SH-SY5Y (cell line): ENCODE results near the gene EFCAB8.

Experiments
- GATA2 ChIP-seq: IDR thresholded peaks from 2 replicates; pipeline ENCODE4 v1.6.1; 2011; ENCODE audit warnings: mild to moderate bottlenecking, low read depth, low read length
- GATA3 ChIP-seq: IDR thresholded peaks from 2 replicates; pipeline ENCODE4 v1.6.1; 2011; ENCODE audit warnings: low read depth, mild to moderate bottlenecking, low read length, moderate library complexity

DNA sequence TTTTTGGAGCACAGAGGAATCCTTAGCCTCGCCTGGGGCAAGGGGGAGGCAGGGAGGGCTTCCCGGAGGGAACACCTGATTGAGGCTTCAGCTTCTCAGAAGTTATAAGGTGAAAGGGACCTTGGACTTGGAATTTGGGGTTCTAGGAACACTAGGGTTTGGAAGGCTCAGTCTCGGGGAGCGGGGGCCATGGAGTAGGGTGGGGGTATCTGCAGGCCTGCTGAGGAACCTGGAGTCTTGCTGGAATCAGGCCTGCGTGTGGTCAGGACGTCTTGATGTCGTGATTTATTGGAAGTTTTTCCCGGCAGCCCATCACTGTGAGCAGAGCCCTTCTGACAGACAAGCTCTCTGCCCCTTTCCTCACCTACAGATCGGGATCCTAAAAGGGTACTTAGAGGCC is 50.7 kb downstream of the EFCAB8 start:
- TF ChIP-seq GATA2 (no peak), GATA3 (no peak)
